ENCODE measurements around the gene KIF22. TPM values are rescaled to one million over a fixed set of nuclear protein-coding genes. Genes with fewer than 3 reads are reported as not detected.
A peak's percentile ranks its signal among the peaks of the same experiment; 100 is the strongest.
"Not testable (repeated sequence)": the region's sequence is repeated elsewhere in the genome, so short reads cannot be mapped to it uniquely, and the experiment has no call there.

Gene KIF22
- polyA plus RNA-seq, 3 donors = 68.2 to 81.8 (median 77.3) TPM

DNA sequence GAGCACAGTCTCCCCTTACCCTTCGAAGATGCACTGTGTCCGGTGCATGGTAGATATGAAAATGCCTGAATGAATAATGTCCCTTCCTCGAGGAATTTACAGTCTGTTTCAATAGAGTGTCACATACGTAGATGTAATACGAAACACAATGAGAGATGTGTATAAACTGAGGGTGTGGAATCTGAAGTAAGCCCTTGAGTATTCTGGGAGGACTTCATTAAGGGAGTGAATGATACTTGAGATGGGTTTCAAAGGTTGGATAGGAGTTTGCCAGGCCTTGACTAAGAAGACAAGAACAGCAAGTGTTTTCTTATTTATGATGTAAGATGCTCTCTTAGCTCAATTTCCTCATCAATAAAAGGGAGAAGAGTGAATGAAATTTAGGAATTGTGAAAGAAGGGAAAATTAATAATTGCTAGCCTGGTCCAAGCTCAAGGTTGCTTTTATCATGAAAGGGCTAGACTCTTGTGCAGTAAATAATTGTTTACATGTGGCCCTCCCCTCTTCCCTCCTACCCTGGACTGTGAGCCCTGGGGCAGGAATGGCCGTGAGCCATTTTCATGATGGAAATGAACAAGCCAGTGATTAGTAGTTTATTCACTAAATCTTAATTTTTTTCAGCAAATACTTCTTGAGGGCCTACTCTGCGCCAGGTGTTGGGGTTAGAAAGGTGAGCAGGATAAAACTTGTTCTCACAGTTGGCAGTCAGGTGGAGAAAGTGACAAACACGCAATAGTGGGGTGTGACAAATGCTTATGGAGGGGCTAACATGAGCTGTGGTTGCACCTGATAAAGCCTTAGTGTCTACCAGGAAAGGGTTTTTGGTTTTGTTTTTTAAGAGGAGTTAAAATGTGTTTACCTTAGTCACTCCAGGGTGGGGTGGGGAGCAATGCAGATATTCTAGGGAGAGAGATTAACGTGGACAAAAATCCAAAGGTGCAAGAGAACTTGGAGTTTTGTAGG lies 1.6 kb downstream of the KIF22 start:
- DNase-seq = no peak

DNA sequence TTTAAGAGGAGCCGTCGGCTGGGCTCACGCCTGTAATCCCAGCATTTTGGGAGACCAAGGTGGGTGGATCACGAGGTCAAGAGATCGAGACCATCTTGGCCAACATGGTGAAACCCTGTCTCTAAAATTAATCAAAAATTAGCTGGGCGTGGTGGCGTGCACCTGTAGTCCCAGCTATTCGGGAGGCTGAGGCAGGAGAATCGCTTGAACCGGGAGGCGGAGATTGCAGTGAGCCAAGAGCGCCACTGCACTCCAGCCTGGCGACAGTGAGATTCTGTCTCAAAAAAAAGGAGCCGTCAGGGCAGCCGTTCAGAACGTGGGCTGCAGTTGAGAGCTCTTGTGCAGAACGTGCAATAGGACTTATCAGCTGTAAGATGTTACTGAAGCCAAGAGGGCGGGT lies 2.6 kb downstream of the KIF22 start:
- DNase-seq = not testable (repeated sequence)

DNA sequence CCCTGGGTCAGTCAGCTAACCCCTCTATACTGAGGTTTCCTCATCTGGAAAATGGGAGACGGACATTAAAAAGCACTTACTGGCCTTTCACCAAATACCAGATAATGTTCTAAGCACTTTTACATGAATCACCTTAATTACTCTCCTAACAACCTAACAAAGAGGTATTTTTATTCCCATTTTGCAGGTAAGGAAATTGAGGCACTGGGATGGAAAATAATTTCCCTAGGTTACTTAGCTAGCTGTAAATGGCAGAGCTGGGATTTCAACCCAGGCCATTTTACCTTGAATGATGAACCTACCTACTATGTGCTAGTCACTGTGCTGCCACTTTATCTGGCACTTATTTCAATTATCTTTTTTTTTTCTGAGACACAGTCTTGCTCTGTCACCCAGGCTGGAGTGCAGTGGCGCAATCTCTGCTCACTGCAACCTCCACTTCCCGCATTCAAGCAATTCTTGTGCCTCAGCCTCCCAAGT lies 3.7 kb downstream of the KIF22 start:
- no peak for DNase-seq

DNA sequence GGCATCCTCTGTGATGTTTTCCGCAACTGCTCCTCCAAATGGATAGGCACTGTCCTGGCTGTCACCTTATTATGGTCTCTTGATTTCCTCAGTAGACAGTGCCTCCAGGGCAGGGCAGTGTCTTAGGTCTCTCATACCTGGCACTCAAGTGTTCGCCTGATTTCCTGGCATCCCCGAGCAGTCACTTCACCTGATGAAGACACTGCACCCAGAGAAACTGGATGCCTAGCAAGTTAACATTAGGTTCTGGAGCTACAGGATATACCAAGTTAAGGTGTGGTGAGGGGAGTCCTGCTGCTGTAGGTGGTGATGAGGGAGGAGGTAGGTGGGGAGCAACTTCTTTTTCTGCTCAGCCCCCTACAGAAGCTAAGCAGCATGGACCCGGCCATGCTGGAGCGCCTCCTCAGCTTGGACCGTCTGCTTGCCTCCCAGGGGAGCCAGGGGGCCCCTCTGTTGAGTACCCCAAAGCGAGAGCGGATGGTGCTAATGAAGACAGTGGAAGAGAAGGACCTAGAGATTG lies 11.9 kb downstream of the KIF22 start:
- no peak for DNase-seq

DNA sequence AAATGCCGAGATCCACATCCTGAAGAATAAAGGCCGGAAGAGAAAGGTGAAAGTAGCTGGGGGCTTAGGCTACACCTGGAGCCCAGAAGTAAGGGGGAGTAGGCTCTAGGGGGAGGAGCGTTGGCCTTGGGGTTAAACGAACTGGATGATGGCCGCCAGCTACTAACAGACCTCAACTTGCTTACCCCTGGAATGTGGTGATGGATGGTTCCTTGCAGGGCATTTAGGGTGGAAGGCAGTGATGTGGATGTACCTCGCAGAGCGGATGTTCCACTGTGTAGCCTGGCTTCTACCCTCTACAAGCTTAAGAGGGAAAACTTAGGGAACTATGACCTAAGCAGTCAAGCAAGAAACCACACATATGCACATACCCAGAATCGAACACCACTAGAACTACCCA lies 13.5 kb downstream of the KIF22 start:
- no peak for DNase-seq

DNA sequence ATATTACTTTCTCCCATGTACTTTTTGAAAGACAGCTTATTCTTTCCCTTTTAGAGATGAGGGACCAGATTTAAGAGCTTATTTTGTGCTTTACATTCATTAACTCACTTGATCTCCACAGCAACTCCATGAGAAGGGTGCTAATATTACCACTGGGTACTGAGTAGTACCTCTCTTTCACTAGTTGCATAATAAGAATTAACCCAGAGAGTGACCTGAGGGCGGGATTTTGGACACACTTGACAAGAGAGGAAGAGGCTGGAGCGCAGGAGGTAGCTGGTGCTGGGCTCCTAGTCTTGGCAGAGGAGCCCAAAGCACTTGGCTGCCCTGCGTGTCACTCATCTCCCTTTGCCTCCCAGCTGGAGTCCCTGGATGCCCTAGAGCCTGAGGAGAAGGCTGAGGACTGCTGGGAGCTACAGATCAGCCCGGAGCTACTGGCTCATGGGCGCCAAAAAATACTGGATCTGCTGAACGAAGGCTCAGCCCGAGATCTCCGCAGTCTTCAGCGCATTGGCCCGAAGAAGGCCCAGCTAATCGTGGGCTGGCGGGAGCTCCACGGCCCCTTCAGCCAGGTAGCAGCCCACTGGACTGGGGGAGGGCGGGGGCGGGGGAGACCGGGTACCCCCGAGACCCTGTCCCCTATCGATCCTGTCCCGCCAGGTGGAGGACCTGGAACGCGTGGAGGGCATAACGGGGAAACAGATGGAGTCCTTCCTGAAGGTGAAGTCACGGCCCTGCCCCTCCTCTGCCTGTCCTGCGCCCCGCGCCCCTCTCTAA lies 14.1 kb downstream of the KIF22 start:
- DNase-seq = no peak

DNA sequence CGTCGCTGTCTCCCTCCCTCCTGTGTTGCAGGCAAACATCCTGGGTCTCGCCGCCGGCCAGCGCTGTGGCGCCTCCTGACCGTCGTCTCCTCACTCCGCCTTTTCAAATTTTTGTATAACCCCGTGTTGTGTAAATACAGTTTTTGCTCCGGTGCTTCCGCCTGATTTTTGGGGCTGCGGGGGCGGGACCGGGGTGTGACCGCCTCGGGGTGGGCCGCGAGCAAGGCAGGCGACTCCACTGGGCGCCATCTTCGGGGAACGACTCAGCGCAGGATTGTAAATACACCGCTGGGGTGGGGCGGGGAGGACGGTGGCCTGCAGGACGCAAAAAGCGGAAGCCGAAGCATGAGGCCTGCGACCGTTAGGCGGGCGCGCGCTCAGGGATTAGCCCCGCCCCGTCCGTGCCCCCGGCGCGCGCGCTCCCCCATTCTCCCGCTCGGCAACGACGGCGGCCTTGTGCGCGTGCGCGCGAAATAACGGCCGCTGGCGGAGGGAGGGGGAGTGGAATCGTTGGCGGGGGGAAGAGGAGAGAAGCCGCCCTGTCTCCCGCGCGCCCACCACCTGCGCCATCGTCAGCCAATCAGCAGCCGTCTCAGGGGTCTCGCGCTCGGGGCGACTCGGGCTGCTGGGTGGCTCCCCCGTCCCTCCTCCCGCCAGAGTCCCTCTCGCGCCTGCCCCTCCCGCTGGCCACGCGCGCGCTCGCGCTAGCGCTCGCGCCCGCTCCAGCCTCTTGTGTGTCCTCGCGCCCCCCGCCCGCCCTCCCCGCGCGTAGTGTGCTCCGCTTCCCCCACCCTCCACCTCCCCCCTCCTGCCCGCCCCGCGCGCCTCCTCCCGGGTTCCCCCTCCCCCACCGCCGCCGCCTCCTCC lies 14.9 kb downstream of the KIF22 start:
- DNase-seq = peak; percentile 97

DNA sequence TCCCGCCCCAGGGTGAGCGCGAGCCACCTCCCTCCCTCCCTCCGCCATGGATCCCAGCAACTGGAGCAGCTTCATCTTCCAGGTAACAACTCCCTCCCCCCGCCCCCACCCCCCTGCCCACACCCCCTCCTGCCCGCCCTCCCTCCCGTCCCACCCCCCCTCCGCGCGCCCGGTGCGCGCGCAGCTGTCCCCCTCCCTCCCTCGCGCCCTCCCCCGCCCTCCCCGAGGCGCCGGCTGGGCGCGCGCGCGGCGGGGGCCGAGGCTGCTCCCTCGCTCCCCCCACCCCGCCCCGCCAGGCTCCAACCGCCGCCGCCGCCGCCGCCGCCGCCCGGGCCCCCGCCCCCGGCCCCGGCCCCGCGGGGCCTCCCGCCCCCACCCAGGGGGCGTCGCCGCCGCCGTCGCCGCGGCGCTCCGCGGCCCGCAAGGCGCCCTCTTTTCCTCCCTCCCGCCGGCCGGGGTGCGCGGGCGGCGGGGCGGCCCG lies 15.6 kb downstream of the KIF22 start, which contains the start of gene MAZ:
Gene MAZ, plus strand, starts transcription at position 431 of the 481 bp plus-strand sequence. CDS start 173 bp downstream, outside the sequence.
- DNase-seq = no peak

DNA sequence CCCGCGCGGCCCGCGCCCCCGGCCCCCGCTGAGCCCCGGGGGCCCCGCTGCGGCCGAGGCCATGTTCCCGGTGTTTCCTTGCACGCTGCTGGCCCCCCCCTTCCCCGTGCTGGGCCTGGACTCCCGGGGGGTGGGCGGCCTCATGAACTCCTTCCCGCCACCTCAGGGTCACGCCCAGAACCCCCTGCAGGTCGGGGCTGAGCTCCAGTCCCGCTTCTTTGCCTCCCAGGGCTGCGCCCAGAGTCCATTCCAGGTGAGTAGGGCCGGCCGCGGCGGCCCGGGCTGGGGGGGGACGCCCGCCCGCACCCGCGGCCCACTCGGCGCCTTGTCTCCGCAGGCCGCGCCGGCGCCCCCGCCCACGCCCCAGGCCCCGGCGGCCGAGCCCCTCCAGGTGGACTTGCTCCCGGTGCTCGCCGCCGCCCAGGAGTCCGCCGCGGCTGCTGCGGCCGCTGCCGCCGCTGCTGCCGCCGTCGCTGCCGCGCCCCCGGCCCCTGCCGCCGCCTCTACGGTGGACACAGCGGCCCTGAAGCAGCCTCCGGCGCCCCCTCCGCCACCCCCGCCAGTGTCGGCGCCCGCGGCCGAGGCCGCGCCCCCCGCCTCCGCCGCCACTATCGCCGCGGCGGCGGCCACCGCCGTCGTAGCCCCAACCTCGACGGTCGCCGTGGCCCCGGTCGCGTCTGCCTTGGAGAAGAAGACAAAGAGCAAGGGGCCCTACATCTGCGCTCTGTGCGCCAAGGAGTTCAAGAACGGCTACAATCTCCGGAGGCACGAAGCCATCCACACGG lies 16.3 kb downstream of the KIF22 start:
- no peak for DNase-seq

DNA sequence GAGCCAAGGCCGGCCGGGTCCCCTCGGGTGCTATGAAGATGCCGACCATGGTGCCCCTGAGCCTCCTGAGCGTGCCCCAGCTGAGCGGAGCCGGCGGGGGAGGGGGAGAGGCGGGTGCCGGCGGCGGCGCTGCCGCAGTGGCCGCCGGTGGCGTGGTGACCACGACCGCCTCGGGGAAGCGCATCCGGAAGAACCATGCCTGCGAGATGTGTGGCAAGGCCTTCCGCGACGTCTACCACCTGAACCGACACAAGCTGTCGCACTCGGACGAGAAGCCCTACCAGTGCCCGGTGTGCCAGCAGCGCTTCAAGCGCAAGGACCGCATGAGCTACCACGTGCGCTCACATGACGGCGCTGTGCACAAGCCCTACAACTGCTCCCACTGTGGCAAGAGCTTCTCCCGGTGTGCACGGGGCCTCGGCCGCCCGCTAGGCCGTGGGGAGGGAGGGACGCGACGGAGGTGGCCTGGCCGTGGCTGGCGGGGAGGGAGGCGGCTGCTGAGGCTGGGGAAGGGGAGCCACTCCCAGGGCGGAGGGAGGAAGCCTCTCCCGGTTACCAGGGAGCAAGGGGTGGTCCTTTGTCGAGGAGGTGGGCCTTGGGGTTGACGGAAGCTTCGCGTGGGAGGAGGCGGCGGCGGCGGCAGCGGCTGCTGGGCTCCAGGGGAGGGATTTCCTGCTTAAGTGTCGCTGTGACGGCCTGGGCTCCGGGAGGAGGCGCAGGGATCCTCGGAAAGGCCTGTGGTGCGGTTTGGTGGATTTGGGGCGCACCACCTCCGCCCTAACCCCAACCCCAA lies 17.1 kb downstream of the KIF22 start:
- peak; percentile 91 for DNase-seq

DNA sequence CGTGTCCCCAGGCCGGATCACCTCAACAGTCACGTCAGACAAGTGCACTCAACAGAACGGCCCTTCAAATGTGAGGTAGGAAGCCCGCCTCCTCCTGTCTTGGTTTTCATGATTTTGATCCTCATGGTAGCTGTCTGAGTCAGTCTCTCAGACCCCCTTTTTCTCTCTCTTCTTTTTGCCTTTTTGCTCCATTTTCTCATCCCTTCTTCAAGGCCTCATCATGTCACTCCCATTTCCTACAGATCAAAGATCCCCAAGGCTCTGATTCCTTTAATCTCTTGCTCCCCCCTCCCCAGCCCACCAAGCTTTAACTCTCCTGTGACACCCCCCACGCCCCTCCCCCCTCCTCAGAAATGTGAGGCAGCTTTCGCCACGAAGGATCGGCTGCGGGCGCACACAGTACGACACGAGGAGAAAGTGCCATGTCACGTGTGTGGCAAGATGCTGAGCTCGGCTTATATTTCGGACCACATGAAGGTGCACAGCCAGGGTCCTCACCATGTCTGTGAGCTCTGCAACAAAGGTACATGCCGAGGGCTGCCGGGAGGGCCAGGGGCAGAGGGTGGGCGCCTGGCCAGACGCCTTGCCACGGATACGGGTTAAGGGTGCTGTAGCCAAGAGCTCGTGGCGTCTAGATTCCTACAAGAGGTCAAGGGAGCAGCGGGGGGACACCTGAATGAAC lies 17.8 kb downstream of the KIF22 start:
- DNase-seq = no peak

DNA sequence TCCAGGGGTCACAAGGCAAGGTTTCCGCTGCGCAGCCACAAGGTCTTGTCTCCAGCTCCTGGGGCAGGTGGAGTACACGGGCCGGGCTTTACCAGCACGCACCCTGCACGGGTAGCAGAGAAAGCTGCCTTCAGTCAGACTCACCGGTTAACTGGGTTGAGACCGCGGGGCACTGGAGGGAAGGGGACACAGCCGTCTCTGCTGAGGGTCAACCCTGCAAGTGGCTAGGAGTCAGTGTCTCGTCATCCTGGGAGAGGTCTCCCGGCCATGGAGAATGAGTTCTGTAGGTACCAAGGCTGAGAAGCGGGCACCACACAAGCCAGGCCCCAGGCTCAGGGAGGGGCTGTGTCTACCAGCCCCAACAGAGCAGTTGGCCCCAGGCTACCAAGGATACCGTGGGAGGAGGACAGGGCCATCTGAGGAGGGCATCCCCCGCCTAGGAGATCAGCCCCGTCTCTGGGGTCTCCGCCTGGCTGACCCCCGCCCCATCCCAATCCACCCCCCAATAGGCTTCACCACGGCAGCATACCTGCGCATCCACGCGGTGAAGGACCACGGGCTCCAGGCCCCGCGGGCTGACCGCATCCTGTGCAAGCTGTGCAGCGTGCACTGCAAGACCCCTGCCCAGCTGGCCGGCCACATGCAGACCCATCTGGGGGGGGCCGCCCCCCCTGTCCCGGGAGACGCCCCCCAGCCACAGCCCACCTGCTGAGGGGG lies 18.6 kb downstream of the KIF22 start:
- no peak for DNase-seq

DNA sequence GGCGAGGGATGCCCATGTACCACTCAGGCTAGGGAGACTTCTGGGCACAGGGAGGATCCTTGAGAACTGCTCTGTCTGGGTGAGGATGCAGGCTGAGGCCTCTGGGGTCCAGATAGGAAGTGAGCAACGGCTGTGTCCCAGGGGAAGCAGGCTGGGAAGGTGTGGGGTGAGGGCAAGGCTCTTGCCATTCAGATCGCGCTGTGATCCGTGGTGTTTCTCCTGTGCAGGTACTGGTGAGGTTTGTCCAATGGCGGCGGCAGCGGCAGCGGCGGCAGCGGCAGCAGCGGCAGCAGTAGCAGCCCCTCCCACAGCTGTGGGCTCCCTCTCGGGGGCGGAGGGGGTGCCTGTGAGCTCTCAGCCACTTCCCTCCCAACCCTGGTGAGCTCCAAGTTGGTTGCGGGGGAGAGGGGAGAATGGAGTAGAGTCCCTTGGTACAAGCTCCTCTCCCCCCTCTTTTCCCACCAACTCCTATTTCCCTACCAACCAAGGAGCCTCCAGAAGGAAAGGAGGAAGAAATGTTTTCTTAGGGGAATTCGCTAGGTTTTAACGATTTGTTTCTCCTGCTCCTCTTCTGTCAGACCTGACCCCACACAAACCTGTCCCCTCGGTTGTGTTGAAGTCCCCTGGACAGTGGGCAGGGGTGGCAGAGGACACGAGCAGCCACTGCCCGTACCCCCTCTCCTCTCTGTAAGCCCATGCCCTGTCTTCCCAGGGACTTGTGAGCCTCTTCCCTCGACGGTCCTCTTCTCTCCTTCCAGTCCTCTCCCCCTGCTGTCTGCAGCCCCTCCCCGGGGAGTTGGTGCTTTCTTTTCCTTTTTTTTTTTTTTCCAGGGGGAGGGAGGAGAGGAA lies 19.5 kb downstream of the KIF22 start:
- no peak for DNase-seq

DNA sequence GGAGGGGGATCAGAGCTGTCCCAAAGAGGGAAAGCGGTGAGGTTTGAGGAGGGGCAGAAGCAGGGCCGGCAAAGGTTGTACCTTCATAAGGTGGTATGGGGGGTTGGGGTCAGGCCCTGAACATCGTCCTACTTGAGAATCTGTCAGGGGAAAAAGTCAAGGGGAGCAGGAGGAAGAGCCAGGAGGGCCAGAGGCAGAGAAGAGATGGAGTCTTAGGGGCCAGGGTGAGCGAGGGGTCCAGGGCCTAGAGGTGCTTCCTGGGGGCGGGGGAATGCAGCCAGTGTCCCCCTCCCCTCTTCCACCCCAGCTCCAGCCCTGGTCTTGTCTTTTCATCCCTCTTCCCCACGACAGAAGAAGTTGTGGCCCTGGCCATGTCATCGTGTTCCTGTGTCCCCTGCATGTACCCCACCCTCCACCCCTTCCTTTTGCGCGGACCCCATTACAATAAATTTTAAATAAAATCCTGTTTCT lies 20.2 kb downstream of the KIF22 start:
- DNase-seq = no peak

DNA sequence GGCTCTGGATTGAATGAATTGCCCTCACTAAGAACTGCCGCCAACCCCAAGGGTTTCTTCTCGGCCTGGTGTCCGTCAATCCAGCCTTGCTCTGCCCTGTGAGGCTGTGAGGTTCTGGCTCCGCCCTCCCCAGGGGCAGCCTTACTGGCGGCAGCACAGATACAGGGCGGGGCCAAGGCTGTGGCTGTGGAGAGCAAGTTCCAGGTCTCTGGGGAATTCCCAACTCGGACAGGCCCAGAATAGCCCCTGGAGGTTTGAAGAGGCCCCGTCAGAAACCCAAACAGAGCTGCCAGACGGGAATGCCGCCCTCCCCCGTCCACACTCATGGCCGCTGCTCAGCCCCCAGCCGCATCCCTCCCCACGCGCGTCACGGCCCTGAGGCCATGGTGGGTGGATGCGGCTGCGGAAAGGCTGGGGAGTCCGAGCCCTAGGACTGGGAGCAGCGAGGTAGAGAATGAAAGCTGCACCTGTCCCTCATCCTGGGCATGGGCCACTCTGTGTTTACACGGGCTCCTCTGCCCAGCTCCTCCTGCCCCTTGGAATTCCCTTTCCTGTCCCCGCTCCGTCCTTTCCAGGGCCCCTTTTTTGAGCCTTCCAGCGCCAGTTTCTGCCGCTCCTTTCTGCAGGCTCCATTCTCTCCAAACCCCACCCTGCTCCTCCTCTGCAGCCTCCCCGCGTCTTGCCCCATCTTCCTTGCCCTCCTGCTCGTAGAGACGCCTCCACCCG lies 20.8 kb downstream of the KIF22 start:
- peak; percentile 96 for DNase-seq

DNA sequence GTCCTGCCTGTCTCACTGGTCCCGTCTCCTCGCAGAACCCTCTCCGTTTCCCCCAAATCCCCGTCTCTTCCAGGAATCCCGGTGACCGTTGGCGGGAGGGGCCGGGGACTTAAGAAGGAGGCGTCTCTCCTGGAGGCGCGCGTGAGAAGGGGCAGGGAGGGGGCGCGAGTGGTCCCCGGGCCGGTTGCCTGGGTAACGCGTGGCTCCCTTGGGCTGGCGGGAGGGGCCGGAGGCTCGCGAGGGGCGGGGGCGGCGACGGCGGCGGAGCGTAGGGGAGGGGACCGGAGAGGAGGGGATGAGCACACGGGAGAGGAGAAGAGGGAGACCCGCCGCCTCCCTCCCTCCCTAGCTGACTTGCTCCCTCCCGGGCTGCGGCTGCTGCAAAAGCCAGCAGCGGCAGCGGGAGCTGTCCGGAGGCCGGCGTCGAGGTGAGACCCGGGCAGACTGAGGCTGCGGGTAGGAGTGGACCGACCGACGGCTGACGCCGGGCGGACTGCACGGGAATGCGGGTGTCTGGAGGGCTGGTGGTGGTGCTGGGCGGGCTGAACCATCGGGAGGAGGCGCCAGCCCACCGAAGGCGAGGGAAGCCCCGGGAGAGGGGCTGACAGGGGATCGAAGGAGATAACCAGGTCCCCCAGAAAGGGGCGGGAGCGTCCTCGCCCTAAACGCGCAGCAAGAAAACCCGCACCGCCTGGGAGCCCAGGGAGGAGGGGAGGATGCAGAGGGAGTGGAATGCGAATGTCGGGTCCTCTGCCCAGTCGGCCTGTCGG lies 21.5 kb downstream of the KIF22 start, which contains the start of gene PRRT2:
Gene PRRT2, plus strand, starts transcription at position 298 of the 770 bp plus-strand sequence. CDS start 862 bp downstream, outside the sequence.
- DNase-seq = peak; percentile 75
